Activated CD4-positive, alpha-beta T cell treated with anti-CD3 and anti-CD28 coated beads for 1 hour (primary cell): Measurements from ENCODE around the gene GALNT9.
A peak's percentile ranks its signal among the peaks of the same experiment; 100 is the strongest.
"Not testable (repeated sequence)": the region's sequence is repeated elsewhere in the genome, so short reads cannot be mapped to it uniquely, and the experiment has no call there.

Source experiments
- DNase-seq: peaks from one replicate; pipeline ENCODE4 v3.0.0-alpha.2; 2020

Gene GALNT9

GRCh38 chr12:132229193-132229760 lies 100.1 kb downstream of the GALNT9 start:
- no peak for DNase-seq

DNA sequence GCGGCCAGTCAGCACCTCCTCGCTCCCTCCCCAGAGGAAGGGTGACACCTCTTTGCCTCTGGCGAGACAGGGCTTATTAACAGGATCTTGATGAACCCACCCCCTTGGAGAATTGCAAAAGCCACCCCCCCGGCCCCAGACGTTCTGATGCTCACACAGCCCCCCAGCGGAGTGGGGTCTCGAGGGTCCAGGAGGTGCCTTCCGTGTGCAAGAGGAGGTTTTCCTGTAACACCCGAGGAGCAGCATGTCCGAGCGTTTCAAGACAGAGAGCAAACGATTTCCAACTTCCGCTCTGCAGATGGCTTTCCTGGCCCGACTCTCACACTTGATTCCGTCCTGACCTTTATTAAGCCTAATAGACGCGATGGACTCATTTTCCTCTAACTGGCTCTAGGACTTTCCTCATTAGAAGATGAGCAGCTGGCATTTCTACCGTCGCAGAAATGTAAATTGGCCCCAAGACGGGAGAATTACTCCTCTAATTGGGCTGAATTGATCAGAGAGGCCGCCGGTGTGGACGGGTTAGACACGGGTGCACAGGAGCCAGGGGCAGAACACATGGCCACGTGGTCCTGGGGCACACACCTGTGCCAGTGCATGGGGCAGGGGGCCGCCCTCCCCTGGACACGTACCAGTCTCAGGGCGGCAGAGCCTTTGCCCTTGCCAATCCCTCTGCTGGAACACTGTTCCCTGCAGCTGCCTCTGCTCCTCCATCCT lies 100.8 kb downstream of the GALNT9 start:
- DNase-seq: no peak

DNA sequence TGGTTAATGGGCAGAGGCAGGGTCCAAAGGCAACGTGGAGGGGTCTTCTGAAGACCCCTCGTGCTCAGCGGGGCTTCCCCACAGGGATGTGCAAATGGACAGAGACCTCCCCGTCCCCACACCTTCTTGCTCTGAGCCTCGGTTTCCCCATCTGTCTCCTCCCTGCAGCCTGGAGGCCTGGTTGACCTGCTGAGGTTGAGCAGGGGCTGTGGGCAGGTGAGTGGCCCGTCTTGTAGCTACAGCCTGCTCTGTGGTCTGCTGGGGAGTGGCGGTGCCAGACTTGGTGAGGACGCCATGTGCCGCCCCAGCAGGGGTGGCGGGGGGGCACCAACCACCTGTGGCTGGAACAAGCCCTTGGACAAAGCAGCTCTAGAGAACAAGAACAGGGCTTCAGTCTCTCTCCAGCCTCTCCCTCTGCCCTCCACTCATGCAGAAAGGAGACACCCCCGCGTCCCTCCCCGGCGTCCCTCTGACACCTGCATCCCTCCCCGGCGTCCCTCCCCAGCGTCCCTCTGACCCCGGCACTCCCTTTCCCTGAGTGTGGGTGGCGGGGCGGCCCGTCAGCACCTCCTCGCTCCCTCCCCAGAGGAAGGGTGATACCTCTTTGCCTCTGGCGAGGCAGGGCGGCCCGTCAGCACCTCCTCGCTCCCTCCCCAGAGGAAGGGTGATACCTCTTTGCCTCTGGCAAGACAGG lies 101.5 kb downstream of the GALNT9 start:
- DNase-seq: no peak

DNA sequence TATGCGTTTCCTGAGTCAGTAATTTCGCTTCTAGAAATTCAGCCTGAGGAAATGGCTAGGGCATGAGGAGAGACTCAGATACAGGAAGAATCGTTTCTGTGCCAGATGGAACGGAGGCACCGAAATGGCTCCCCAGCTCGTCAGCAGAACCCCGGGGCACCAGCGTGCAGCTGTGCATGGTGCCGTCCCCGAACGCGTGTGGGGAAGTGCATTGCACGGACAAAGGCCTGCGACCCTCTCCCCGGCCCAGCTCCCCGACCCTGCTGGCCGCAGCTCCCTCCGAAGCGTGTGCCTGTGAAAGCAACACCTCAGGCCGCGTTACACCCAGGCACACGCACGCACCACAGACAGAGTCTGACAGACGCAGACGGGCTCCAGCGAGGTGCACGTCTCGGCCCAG lies 102.3 kb downstream of the GALNT9 start:
- no peak for DNase-seq

DNA sequence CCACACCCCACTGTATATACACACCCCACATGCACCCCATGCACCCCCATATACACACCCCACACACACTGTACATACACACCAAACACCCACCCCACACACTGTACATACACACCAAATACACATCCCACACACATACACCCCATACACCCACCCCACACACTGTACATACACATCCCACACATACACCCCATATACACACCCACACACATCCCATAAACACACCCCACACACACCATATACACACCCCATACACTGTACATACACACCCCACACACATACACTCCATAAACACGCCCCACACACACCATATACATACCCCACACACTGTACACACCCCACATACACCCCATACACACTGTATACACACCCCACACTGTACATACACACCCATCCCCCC lies 102.8 kb downstream of the GALNT9 start:
- no peak for DNase-seq

- DNase-seq: no peak
Measured at GRCh38 chr12:132225214-132225613, 104.2 kb downstream of the GALNT9 start.

DNA sequence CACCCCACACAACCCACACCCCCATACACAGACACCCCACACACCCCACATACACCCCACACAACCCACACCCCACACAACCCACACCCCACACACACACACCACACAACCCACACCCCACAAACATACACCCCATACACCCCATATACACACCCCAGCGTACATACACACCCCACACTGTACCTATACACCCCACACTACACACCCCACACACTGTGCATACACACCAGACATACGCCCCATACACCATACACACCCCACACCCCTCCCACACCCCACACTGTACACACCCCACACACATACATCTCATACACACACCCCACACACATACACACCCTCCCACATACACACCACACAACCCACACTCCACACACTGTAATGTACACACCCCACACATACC lies 104.9 kb downstream of the GALNT9 start:
- no peak for DNase-seq

DNA sequence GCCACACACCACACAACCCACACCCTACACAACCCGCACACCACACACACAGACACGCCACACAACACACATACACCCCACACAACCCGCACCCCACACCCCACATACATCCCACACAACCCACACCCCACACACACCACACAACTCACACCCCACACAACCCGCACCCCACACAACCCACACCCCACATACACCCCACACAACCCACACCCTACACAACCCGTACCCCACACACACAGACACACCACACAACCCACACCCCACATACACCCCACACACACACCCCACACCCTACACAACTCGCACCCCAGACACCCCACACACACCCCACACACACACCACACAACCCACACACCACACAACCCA lies 106.6 kb downstream of the GALNT9 start:
- DNase-seq: no peak

GRCh38 chr12:132222096-132222807 lies 107.1 kb downstream of the GALNT9 start:
- DNase-seq: peak; percentile 18

GRCh38 chr12:132219761-132220160 lies 109.6 kb downstream of the GALNT9 start:
- not testable (repeated sequence) for DNase-seq

DNA sequence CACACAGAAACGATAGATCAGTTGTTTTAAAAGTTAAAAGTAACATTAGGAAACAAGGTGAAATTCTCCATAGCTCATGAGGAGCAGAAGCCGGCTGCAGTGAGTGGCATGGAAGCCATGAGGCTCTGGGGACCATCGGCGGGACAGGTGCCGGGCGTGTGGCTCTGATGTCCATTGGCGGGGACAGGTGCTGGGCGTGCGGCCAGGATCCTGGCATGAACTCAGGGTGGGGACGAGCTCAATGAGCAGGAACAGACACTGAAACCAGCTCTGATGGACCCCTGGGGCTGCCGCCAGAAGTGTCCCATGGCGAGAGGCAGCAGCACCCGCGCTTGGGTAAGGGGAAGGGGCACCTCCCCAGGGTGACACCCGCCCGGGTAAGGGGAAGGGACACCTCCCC lies 110.1 kb downstream of the GALNT9 start:
- DNase-seq: no peak

DNA sequence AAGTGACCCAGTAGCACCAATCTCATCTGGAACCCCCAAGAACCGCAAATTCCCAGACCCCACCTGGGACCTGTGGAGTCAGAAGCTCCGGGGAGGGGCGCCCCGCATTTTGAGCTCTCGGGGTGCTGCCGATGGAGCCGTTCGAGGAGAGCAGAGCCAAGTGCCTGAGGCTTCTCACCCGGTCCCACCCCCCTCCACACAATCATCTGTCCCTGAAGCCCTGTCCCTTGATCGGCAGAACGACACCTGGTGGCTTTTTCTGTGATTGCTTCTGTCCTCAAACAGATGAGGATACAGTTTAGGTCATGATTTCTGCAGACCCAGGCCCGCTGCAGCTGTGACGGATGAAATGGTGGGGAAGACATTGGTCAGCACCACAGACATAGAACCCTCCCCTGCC lies 110.5 kb downstream of the GALNT9 start:
- DNase-seq: peak; percentile 31

- no peak for DNase-seq
Measured at GRCh38 chr12:132218527-132218875, 110.9 kb downstream of the GALNT9 start.

- no peak for DNase-seq
Measured at GRCh38 chr12:132217800-132218526, 111.4 kb downstream of the GALNT9 start.

GRCh38 chr12:132217371-132217770 lies 112.0 kb downstream of the GALNT9 start:
- no peak for DNase-seq

DNA sequence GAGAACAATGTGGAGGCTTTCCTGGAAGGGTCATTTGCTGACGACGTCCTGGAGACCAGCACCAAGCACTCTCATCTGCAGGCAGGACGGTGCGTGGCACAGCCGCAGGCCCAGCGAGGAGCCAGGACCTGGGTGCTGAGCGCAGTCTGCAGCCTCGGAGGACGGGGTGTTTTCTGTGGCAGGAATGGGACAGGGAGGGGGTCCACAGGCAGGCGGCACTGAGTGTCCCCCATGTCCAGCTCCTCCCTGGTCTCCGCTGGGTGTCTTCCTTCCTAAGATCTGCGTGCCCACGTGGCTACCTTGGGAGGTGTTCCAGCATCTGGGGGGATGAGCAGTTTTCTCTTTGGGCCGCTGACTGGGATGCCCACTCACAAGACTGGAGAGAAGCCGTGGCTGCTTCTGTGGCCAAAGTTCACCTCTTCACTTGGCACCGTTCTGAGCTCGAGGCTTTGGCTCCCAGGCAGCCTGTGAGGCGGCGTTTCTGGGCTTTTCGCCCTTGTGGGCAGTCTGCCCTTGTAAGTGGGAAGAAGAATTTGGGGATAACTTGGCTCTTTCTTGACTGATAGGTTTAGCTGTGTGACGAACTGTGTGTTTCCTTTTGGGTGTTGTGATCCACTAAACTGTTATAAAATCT lies 112.9 kb downstream of the GALNT9 start:
- no peak for DNase-seq

- DNase-seq: no peak
Measured at GRCh38 chr12:132215299-132215989, 113.9 kb downstream of the GALNT9 start.

DNA sequence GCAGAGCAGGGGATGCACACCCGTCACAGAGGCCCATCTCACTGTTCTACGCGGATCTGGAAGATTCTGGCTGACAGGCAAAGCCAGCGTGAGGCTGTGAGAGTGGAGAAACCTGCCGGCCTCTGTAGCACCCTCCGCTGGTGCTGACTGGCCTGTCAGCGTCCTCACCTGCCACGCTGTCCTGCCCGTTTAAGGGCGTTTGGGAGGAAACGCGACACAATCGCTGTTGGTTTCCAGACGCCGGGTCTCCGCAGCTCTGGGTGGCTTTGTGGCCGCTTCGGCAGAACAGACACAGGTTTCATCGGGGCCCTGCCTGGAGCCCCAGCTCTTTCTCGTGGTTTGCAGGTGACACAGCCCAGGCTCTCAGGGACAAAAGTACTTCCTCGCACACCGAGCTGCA lies 114.5 kb downstream of the GALNT9 start:
- no peak for DNase-seq

GRCh38 chr12:132214161-132214476 lies 115.3 kb downstream of the GALNT9 start:
- DNase-seq: no peak

- no peak for DNase-seq
Measured at GRCh38 chr12:132213359-132214160, 115.8 kb downstream of the GALNT9 start.

DNA sequence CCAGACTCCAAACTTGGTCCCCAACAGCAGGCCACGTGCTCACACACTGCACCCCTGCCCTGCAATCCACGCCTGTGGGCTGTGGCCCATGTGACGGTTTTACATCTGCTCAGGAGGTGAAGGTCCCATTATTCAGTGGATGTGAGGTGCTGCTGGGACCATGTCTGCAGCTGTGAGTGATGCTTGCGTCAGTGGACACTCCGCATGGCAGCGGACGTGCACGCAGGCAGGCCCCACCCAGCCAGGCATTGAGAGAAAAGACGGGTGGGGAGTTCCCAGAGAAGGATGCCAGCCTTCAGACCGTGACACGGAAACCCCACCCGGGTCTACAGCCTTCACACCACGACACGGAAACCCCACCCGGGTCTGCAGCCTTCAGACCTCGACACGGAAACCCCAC lies 117.6 kb downstream of the GALNT9 start:
- DNase-seq: no peak
